Measurements from ENCODE around the gene SNRPA1.

DNA sequence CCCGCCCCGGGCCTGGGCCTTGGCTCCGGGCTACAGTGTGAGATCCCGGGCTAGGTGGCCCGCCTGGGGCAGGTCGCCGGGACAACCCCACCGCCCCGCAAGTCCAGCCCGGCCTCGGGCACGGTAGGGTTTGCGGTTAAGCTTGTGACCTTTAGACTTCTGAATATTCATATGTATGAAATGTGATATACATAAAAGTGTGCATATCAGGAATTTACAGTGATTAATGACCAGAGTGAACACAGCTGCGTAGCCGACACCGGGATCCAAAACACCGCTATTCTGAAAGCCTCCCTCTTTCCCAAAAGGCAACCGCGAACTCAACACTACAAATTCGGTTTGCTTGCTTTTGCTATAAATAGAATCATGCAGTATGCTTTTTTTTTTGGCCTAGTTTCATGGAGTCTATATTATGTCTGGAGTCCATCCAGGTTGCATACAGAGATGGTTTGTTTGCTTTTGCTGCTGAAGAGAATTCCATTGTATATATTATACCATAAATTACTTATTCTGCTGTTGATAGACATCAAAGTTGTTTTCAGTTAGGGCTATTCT lies 636 bp upstream of the SNRPA1 start:
- TF ChIP-seq, protein P1, sequence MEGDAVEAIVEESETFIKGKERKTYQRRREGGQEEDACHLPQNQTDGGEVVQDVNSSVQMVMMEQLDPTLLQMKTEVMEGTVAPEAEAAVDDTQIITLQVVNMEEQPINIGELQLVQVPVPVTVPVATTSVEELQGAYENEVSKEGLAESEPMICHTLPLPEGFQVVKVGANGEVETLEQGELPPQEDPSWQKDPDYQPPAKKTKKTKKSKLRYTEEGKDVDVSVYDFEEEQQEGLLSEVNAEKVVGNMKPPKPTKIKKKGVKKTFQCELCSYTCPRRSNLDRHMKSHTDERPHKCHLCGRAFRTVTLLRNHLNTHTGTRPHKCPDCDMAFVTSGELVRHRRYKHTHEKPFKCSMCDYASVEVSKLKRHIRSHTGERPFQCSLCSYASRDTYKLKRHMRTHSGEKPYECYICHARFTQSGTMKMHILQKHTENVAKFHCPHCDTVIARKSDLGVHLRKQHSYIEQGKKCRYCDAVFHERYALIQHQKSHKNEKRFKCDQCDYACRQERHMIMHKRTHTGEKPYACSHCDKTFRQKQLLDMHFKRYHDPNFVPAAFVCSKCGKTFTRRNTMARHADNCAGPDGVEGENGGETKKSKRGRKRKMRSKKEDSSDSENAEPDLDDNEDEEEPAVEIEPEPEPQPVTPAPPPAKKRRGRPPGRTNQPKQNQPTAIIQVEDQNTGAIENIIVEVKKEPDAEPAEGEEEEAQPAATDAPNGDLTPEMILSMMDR (IDR thresholded peaks at IDR 0.05), result no peak
- no peak for TF ChIP-seq EZH2 (IDR thresholded peaks at IDR 0.05)
